Transverse colon (tissue), 4 donors: ENCODE data around the gene AFTPH. TPM values are rescaled to one million over a fixed set of nuclear protein-coding genes. Genes with fewer than 3 reads are reported as not detected.
A peak's percentile ranks its signal among the peaks of the same experiment; 100 is the strongest.

Experiments
- DNase-seq: peaks from one replicate; pipeline ENCODE4 v3.0.0-alpha.2; 2019
- H3K27ac ChIP-seq, 4 donors: fragments of 200-600 bp; sonication (generic); 2 replicates each; pipeline ENCODE4 v1.5.1; 2016 to 2018; ENCODE audit warnings: inconsistent platforms in 4 of 4
- H3K27me3 ChIP-seq: fragments of 200-600 bp; sonication (generic); 2 replicates; pipeline ENCODE4 v1.5.1; 2017; ENCODE audit warnings: inconsistent platforms
- H3K36me3 ChIP-seq, 4 donors: fragments of 200-600 bp; sonication (generic); 2 replicates each; pipeline ENCODE4 v1.5.1; 2017 to 2019; ENCODE audit warnings: inconsistent platforms in 4 of 4
- H3K4me1 ChIP-seq, 4 donors: fragments of 200-600 bp; sonication (generic); 2 replicates each; pipeline ENCODE4 v1.5.1; 2017 to 2020; ENCODE audit warnings: inconsistent platforms in 4 of 4
- H3K4me3 ChIP-seq, 4 donors: fragments of 200-600 bp; sonication (generic); 1 replicate in 1 of 4; 2 replicates in 3 of 4; pipeline versions ENCODE4 v1.5.1 to v1.6.1; 2017 to 2019; ENCODE audit warnings: inconsistent platforms in 4 of 4
- H3K9me3 ChIP-seq, 2 donors: fragments of 200-600 bp; sonication (generic); 2 replicates each; pipeline ENCODE4 v1.5.1; 2017 to 2019; ENCODE audit warnings: inconsistent platforms in 2 of 2
- CTCF ChIP-seq, 5 experiments: fragments of 200-600 bp in 3 of 5; fragments of 450-650 bp in 2 of 5; sonication (generic) in 3 of 5; IDR thresholded peaks; 1 replicate in 2 of 5; 2 replicates in 3 of 5; pipeline ENCODE4 v1.5.1; 2016 to 2017; ENCODE audit warnings: antibody characterized with exemption in 5 of 5, inconsistent platforms in 3 of 5, mild to moderate bottlenecking in 2 of 5, moderate library complexity in 1 of 5
- EP300 ChIP-seq: sonication (generic); formaldehyde crosslinking; IDR thresholded peaks from one replicate; pipeline ENCODE4 v1.6.1; 2017; ENCODE audit warnings: antibody characterized with exemption, low read depth
- POLR2A ChIP-seq: fragments of 450-650 bp; IDR thresholded peaks from one replicate; pipeline ENCODE4 v1.6.1; 2016; ENCODE audit warnings: antibody characterized with exemption, mild to moderate bottlenecking, moderate library complexity
- POLR2AphosphoS5 ChIP-seq, 3 donors: sonication (generic); formaldehyde crosslinking; IDR thresholded peaks; one replicate each; pipeline ENCODE4 v1.6.1; 2016; ENCODE audit warnings: antibody characterized with exemption in 3 of 3
- WGBS, 2 donors: methylation state at CpG; one replicate each; pipeline ENCODE4 v1.1.5; 2018; ENCODE audit warnings: low coverage in 1 of 2; 5-methylcytosine and 5-hydroxymethylcytosine counted together
- in situ Hi-C, 4 donors: fragments of 200-750 bp; cut with MboI; loops; one replicate each; pipeline versions ENCODE4 v1.15.0 to v1.15.1; 2017; ENCODE audit warnings: low sequenced_read_pairs in 3 of 4, low pct_ligation_motif_present in 1 of 4, low pct_unique_long_range_greater_than_20kb in 1 of 4
- intact Hi-C: fragments of 100-400 bp; cut with DNase I; formaldehyde crosslinking; loops from one replicate; pipeline ENCODE4 v1.15.1; 2023; ENCODE audit warnings: low total_unique reads
- total RNA-seq, 4 donors: library from RNA; depleted of rRNA; stranded (reverse); fragments of >200 nt; gene quantifications; one replicate each; pipeline ENCODE4 v1.1.0, GENCODE V29; 2016

AFTPH gene
- total RNA-seq, 4 donors from 2014 or later, result 42.3 to 123 (median 70.2) TPM

- 60 to 83% methylated on average over 1 to 5 of the region's 5 CpGs for WGBS, 2 donors
- no peak for DNase-seq
- no peaks in the 10 kb centered on the region for H3K9me3 ChIP-seq
- TF ChIP-seq POLR2AphosphoS5 (IDR thresholded peaks at IDR 0.05) (no peak), POLR2A (no peak), CTCF (IDR thresholded peaks at IDR 0.05) (no peak), EP300 (no peak)
- no peaks in the 10 kb centered on the region for H3K27me3 ChIP-seq
- no peaks in the 10 kb centered on the region for H3K36me3 ChIP-seq
- intact Hi-C loops (loop anchor here (5.0 kb wide), 1 partner anchor 261 kb away; no protein-coding TSS in a partner anchor), in situ Hi-C loops (loop anchor here in 1 of 4 donors (10.0 kb wide), 1 partner anchor 259 kb away; no protein-coding TSS in a partner anchor)
- peaks cover 4 to 61% (median 35%) of the 10 kb centered on the region in 4 donors for H3K4me1 ChIP-seq
- peak overlapping the region; percentile 60 to 75 (median 62) for H3K27ac ChIP-seq
- H3K4me3 ChIP-seq, result no peak overlapping the region
Measured at GRCh38 chr2:64605991-64606478, 81.9 kb downstream of the AFTPH start.

- WGBS, 2 donors, result 52% methylated on average over 21 of the region's 21 CpGs; no CpG with 5 or more reads in 1 of the 2 donors
- TF ChIP-seq POLR2AphosphoS5 (IDR thresholded peaks at IDR 0.05) (peak; percentile 9 to 35 (median 21)), CTCF (IDR thresholded peaks at IDR 0.05) (no peak)
- DNase-seq, result peak; percentile 88
- Histone ChIP-seq H3K27me3 (no peaks in the 10 kb centered on the region), H3K4me3 (peak overlapping the region in 2 of 4 donors; percentile 11 to 28), H3K27ac (peak overlapping the region; percentile 60 to 75 (median 62)), H3K36me3 (no peaks in the 10 kb centered on the region), H3K9me3 (no peaks in the 10 kb centered on the region), H3K4me1 (peaks cover 4 to 54% (median 32%) of the 10 kb centered on the region in 4 donors)
- intact Hi-C loops (loop anchor here (5.0 kb wide), 1 partner anchor 261 kb away; no protein-coding TSS in a partner anchor), in situ Hi-C loops (loop anchor here in 1 of 4 donors (10.0 kb wide), 1 partner anchor 258 kb away; no protein-coding TSS in a partner anchor)
Measured at GRCh38 chr2:64606479-64607363, 82.6 kb downstream of the AFTPH start.

GRCh38 chr2:64607381-64608304 lies 83.5 kb downstream of the AFTPH start:
- H3K27ac ChIP-seq, result peak overlapping the region; percentile 60 to 75 (median 62)
- 42 to 51% methylated on average over 6 to 18 of the region's 18 CpGs for WGBS, 2 donors
- H3K27me3 ChIP-seq, result no peaks in the 10 kb centered on the region
- no peak for TF ChIP-seq CTCF (IDR thresholded peaks at IDR 0.05)
- no peak for TF ChIP-seq POLR2A
- TF ChIP-seq POLR2AphosphoS5 (IDR thresholded peaks at IDR 0.05), result peak in 1 of 3 donors; percentile 44
- TF ChIP-seq EP300, result no peak
- H3K4me3 ChIP-seq, result no peak overlapping the region
- H3K36me3 ChIP-seq, result no peaks in the 10 kb centered on the region
- DNase-seq, result peak; percentile 87
- H3K9me3 ChIP-seq, result no peaks in the 10 kb centered on the region
- intact Hi-C loops, result loop anchor here (5.0 kb wide), 1 partner anchor 260 kb away; no protein-coding TSS in a partner anchor
- H3K4me1 ChIP-seq, result peaks cover 4 to 51% (median 32%) of the 10 kb centered on the region in 4 donors
- in situ Hi-C loops, result loop anchor here in 1 of 4 donors (10.0 kb wide), 1 partner anchor 257 kb away; no protein-coding TSS in a partner anchor
